Midbrain (tissue), 1 donor: ENCODE results near the gene HTR6.
"Not testable (repeated sequence)": the region's sequence is repeated elsewhere in the genome, so short reads cannot be mapped to it uniquely, and the experiment has no call there.

Experiments
- DNase-seq: peaks from one replicate; lab custom pipeline; 2025; lab: John Stamatoyannopoulos, UW

HTR6 gene

DNA sequence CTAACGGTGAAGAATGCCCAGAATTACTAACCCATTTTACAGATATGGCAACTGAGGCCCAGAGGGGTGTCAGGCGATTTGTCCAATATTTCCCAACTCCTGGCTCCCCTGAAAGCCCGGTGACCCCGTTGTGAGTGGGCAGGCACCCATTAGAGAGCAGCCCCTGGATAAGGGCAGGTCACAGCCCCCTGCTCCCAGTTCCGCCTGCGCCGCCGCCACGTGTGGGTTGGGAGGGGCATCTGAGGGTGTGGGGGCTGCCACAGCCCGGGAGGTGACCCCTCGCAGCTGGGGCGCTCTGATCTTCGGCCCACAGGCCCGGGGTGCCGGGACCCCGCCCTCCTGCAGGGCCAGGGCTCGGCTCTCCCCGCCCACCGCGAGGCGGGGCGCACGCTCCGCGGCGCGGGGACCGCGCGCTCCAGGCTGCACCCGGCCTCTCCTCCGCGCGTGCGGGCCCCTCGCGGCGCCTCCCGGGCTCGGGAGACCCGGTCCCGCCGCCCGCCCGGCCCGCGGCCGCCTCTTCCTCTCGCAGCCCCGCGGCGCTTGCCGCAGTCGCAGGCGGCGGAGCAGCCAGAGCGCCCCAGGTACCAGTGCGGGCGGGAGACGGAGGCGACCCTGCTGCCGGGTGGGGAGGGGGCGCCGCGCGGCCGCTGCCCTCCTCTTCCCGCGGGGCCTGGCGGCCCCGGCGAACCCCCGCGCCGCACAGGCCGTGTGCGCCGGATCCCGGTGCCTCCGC lies at the start of gene HTR6:
Gene HTR6, plus strand, starts transcription at position 423 of the 733 bp plus-strand sequence. CDS start 879 bp downstream, outside the sequence.
- no peak for DNase-seq

DNA sequence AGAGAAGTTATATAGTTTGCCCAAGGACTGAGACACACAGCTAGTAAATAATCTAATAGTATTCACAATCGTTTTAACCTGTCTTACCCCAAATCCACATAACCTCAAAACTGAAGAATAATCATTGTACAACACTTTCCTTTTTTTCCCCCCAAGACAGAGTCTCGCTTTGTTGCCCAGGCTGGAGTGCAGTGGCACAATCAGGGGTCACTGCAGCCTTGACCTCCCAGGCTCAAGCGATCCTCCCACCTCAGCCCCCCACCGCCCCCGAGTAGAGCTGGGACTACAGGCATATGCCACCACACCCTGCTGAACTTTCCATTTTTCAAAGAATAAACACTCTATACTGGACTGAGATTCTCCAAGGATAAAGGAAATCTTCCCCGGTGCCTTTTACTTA lies 49.2 kb upstream of the HTR6 start:
- no peak for DNase-seq

DNA sequence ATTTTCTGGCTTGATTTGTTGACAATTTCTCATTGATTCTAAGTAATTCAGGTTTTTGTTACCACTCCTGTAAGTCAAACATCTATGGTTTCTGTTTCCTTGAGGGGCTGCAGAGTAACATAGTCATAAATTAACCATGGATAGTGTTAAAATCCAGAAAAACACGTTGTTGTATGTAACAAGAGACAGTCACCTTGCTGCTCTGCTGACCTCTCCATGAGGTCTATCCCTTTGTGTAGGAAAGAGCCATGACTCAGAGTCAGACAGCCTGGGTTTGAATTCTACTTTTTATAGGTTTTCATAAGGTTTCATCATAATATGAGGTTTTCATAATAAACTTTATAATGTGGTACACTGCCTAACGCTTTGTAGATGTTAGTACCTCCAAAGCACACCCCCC lies 48.2 kb upstream of the HTR6 start:
- no peak for DNase-seq

DNA sequence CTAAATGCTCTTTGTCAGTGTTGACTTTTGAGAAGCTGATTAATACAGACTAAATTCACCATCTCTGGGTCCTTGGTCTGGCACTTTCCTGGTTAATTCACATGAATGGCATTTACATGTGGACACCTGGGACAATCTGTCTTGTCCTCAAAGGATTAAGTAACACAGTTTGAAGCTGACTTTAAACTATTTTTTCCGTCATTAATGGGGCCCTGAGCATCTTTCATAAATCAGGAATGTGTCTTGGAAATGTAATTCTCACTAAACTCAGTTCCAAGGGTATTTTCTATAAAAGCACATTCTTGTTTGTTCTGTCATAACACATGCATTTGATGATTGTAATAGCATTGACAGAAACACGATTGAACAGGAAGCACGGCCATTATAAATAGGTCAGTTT lies 47.3 kb upstream of the HTR6 start:
- no peak for DNase-seq

DNA sequence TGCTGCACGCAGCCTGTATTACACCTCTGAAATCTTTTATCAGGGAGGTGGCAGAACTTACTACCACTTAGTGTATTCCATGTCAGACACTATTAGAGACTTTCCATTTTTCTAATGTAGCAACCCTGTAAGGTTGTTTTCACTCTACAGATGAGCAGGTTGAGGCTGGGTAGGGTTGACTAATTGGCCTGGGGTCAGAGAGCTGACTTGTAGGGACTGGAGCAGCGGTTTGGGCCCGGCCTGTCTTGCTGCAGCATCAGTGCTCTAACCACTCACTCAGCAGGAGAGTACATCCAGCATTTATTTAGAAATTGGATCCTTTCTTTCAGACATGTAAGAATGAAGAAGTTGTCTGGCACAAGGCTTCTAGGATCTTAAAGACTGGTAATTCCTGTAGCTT lies 46.2 kb upstream of the HTR6 start:
- DNase-seq, result no peak

DNA sequence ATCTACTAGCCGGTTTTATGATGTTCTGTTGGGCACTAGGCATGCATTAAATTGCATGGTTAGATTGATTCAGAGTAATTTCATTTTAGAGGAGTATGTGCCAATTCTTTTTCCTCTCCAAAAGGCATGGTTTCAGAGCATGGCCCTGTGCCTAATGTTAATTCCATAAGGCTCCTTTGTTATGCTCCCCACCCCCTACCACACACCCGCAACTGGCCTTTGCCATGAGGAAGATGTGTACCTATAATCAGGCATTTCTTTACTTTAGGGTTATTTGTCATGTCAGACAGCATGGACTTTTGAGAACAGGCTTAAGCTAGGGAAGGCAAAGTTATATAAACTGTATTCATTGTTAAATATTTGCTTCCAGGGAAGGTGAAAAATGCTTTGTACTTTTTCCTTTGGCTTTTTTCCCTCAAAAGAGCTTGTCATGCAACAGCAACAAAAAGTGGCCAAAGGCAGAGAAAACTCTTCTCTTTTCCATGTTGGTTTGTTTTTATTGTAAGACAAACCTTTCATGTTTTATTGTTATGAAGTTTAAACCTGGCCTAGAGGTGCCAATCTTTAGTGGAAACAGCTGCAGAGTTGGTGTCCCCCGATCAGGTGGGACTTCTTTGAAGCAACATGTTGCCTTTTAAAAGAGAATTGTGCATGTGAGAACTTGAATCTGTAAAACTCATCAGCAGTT lies 44.8 kb upstream of the HTR6 start:
- no peak for DNase-seq

DNA sequence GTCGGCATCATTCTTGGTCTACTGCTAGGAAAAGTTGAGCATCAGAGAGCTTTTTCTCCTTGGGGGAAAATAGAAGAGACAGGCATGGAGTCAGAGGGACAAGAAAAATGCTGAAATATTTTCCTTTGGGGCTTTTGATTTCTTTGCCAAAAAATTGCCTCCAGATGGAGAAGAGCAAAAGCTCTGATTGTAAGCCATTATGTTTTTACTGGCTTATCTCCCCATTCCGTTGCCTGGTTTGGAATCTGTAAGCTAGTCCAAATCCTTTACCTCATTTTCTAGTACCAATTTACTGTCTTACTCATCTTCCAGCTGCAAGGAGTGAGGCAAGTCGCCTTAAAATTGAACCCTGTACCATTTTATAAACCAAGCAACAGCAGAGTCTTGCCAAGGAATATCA lies 43.9 kb upstream of the HTR6 start:
- no peak for DNase-seq

DNA sequence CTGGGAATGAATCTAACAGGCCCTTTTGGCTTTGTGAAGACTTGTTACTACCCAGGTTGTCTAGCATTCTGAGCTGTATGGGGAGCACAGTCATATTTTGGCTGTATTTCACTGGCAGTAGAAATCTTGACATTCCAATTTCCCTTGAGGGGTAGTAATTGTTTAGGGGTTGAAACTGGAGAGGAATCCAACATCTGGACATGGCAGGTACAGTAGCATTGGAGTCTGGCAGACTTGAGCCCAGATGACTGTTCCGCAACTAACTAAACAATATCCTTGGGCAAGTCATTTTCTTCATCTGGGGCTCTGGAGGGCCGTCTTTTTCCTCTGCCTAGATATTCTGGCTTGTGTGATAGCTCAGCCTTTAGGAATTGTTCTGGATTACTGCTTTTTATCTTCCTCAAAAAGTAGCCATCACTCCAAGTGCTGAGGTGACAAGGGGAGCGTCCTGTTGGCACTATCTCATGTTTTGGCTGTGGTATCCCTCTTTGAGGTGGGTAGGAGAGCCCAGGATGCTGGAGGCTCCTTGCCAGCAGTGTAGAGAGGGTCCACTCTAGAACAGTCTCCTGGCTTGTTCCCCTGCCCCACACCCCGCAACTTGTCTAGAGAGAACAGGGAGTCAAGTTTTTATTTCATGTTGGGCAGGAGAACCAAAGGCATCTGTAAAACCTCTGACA lies 43.3 kb upstream of the HTR6 start:
- no peak for DNase-seq

DNA sequence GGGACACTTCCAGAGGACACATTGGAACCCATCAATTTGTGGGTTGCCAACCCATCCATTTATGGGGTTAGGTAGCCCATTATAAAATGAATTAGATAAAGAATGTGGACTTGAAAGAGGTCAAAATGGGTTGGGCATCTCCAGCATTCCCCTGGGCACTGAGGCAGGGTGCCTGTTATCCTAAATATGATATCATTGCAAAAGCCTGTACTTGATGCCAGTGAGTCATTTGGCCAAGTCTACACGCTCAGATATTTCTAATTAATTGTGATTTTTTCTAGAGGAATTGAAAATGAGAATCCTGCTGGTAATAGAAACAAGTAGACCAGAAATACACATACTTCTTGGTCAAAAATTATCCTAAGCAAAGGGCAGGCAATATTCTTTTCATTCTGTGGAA lies 42.5 kb upstream of the HTR6 start:
- no peak for DNase-seq

DNA sequence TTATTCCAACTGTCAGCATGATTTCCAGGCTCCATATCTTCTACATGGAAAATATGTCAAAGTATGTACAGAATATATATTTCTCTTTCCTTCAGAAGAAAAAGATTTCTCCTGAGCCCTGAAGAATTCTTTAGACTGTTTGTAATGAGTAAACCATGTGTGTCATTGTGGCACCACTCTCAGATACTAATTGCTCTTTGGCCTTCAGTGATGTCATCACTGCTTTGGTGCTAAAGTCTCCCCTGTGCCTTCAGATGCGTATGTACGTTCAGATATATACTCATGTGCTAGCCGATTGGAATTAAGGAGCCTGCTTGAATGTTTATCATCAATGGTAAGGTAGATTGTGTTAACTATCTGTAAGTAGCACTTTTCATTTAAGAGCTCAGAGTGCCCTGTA lies 41.2 kb upstream of the HTR6 start:
- DNase-seq, result no peak

DNA sequence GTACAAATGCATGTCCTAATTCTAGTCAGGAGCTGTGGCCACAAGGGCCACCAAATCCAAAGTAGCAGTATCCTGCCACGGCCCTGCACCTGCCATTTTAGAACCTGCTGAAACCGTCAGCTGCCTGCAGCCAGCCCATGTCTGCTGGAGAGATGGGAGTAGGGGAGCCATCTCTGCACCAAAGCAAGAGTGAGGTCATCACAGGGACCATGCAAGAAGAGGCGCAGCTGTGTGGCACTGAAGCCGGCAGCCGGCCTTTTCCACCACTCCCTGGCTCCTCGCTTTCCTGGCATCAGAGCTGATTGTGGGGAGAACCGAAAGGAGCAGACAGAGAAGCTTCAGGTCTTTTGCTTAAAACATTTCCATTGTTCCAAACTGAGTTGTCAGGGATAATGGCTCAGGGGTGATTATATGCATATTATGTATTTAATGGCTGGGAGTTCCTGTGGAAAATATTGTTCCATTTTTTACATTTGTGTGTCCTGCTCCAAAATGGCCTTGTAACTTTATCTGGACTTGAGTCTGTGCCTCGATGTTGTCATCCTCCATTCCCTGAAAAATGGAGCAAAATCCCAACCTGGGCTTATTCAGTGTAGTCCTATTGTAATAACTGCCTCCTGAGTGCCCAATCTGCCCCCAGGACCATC lies 39.3 kb upstream of the HTR6 start:
- DNase-seq, result no peak

DNA sequence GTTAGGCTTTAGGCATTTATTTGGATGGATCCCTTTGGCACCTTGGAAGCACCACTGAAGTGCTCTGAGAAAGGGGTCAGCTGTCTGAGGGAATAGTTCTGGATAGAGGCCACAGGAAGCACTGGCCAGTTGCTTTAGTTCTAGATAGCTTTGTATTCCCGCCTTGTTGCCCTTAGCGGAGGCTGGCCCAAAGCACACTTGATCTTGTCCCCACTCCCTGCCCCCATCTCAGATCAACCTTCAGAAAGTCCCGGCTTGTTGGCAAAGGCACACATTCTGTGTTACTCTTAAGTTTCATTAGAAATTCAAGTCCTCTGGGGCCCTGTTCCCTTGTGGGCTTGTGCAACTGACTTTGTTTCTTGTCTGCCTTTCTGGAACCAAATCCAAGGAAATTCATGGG lies 35.8 kb upstream of the HTR6 start:
- DNase-seq, result peak; percentile 45

DNA sequence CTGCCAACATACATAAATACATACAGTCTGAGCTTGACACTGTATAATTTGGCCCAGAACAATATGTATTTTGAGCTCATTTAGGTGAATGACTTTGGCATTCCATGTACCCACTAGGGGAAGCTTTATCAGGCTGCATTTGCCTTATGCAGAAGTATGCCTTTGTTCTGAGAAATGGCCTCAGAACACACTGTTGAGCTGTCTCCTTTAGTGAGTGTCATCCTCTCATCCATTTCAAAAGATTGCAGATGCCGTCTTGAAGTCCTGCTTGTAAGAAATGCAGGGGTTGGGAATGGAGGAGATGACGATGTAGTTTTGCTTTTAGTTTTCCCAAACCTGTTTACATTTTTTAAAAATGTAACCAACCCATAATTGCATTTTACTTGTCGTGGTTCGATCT lies 35.3 kb upstream of the HTR6 start:
- no peak for DNase-seq

DNA sequence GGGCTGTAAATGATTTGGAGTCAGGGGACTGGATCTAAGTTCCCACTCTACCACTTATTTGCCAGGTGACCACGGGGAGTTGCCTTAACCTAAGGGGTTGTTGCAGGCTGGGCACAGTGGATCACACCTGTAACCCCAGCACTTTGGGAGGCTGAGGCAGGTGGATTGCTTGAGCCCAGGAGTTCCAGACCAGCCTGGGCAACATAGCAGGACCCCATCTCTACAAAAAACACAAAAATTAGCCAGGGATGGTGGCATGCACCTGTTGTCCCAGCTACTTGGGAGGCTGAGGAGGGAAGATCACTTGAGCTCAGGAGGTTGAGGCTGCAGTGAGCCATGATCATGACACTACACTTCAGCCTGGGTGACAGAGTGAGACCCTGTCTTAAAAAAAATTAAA lies 34.5 kb upstream of the HTR6 start:
- DNase-seq, result not testable (repeated sequence)

DNA sequence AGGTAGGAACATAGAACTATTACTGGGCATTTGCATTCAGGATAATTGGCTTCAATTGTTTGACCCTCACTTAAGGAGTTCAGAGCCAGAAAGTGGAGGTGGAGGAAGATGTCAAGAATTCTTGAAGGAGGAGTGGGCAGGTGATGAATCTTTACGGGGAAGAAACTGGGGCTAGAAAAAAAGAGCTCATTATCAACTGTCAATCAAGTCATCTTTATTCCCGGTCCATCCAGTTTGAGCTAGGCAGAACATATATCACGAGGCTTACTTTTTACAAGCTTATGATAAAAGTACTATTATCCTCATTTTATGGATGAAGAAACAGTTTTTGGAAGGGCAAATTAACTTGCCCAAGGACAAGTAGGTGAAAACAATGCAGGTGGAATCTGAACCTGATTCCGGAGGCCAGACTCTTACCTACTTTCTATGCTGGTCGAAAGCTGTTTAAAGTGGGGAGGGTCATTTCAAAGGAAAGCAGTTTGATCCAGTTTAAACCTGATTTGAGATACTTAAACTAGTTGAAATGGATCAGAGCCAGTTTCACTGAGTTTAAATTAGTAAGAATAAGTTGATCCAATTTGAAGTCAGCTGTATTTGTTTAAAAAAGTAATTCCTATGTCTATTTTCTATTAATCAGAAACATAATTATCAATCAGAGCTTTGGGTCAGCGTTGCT lies 33.8 kb upstream of the HTR6 start:
- DNase-seq, result no peak

DNA sequence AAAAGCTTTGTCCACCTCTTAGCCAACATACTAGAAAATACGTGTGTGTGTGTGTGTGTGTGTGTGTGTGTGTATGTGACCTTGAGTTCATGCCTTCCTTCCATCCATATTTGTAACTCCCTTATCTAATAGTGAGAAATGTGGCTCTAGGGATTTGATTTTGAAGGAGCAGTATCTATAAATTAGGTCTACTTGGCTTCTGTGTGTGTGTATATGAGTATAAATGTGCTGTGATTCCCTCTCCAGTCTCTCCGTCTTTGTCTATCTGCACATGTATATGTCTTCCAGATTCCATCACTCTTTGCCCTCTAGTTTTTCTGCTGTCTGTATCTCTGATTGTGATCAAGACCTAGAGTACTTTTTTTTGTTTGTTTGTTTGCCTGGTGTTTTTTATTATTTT lies 32.5 kb upstream of the HTR6 start:
- DNase-seq, result no peak

DNA sequence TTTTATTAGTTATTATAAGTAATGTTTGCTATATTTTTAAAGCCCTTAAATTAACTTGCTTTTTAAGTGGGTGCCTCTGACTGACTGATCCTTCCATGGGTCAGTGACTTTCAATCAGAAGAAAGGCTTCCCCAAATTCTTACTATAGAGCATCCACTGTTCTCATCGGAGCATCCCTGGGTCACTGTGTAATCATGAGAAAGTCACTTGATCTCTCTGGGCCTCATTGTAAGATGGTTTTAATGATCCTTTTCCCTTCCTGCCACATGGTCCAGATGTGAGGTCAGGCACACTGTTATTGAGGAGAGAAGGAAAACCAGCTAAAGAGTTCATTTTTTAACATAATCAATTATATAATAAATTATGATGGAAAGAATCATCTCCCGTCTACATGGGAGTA lies 31.6 kb upstream of the HTR6 start:
- no peak for DNase-seq

DNA sequence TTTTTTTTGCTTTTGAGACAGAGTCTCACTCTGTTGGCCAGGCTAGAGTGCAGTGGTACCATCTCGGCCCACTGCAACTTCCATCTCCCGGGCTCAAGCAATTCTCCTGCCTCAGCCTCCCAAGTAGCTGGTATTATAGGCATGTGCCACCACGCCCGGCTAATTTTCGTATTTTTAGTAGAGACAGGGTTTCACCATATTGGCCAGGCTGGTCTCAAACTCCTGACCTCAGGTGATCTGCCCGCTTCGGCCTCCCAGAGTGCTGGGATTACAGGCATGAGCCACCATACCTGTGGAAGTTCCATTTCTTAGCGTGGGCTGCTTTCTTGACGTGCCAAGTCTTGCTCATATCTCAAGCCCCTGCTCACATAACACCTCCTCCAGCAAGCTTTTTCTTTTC lies 29.6 kb upstream of the HTR6 start:
- DNase-seq, result not testable (repeated sequence)

DNA sequence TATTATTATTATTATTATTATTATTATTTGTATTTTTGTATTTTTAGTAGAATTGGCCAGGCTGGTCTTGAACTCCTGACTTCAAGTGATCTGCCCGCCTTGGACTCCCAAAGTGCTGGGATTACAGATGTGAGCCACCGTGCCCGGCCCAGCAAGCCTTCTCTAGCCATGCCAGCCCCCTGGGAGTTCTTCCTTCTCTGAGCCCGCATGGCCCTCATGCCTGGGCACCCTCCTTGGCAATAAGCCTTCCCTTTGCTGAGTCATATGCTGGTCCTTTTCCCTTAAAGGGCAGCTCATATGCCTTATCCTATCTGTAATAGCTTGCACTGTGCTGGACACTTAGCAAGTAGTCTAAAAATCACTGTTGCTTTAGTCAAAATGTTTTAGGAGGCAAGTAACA lies 29.0 kb upstream of the HTR6 start:
- DNase-seq, result no peak

DNA sequence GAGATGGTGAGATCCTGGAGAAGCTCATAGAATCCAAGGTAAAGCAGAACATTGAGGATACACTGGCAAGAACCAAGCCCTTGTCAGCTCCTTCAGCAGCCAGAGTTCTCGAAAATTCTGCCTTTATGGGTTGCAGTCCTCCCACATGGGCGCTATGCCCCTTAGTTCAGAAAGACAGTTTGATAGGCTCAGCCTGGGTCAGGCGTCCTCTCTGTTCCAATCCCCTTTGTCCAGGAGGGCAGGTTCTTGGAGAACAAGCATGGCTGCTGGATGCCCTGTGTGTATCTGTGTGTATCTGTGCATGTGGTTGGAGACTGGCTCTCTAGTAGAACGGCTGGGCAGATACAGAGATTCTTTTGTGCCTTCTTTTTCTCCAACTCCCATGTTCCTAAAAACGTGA lies 28.6 kb upstream of the HTR6 start:
- DNase-seq, result no peak

DNA sequence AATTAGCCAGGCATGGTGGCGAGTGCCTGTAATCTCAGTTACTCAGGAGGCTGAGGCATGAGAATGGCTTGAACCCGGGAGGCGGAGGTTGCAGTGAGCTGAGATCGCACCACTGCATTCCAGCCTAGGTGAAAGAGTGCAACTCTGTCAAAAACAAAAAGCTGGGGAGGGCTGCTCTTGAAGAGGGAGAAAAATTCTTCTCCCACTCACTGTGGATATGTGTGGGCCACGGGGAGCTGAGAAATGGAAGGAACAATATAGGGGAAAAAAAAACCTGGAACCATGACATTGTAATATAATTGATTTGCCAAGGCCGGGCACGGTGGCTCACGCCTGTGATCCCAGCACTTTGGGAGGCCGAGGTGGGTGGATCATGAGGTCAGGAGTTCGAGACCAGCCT lies 27.9 kb upstream of the HTR6 start:
- not testable (repeated sequence) for DNase-seq

DNA sequence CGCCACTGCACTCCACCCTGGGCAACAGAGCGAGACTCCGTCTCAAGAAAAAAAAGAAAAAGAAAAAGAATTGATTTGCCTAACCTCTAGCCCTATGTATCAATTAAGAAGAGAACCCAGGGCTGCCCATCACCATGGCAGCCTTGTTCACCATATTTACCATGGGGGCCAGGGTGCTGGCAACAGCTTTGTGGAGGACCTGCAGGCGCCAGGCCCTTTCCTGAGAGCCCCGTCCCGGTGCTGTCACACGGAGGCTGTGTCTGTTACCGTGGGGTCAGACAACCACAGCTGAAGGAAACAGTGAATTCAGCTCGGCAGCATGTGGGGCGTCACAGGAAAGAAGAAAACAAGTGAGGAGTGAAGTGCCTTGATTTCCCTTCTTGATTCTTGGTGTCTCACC lies 27.1 kb upstream of the HTR6 start:
- no peak for DNase-seq
